ENCODE data around the gene PRKAR1B.

Gene PRKAR1B

GRCh38 chr7:548401-548800 lies 178.7 kb downstream of the PRKAR1B start:
- in situ Hi-C loops (cut with MboI; ENCODE audit: low sequenced_read_pairs) = no loop called here

- in situ Hi-C loops (cut with MboI; ENCODE audit: low sequenced_read_pairs) = no loop called here
Observed at GRCh38 chr7:545470-545869, 181.6 kb downstream of the PRKAR1B start.

- in situ Hi-C loops (cut with MboI; ENCODE audit: low sequenced_read_pairs) = no loop called here
Observed at GRCh38 chr7:544338-545221, 182.5 kb downstream of the PRKAR1B start.

DNA sequence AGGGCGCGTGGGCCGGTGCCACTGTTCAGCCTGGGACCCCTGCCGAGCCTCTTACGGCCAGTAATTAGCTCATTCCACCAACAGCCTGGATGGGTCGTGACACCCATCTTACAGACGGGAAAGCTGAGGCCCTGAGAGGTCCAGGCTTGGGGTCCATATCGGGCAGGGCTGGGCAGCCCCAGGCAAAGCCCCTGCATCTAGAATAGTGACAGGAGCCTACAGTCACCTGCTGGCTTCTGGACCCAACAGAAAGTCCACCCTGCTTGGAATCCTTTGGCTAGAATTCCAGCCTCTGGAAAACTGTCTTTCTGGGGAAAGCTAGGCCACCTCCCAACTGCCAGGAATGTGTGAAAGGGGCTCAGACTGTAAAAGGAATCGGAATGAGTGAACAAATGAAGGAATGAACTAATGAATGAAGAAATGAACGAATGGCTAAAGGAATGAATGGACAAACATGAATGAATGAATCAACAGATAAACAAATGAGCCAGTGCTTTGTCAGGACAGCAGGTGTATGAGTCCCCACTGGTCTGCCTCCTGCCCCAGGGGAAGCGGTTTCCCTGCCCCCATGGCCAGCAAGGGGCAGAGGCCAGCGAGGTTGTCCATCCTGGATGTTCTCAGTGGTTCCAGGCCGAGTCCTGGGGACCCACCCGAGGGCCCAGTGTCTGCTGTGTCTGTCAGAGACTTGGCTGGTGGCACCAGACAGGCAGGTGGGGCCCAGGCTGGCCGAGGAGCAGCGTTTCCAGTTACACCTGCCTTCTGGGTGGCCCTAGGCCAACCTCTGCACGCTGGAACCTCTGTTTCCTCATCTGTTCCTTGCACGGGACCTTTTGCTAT lies 183.4 kb downstream of the PRKAR1B start:
- in situ Hi-C loops (cut with MboI; ENCODE audit: low sequenced_read_pairs) = no loop called here

- in situ Hi-C loops (cut with MboI; ENCODE audit: low sequenced_read_pairs) = no loop called here
Observed at GRCh38 chr7:542713-543500, 184.2 kb downstream of the PRKAR1B start.

DNA sequence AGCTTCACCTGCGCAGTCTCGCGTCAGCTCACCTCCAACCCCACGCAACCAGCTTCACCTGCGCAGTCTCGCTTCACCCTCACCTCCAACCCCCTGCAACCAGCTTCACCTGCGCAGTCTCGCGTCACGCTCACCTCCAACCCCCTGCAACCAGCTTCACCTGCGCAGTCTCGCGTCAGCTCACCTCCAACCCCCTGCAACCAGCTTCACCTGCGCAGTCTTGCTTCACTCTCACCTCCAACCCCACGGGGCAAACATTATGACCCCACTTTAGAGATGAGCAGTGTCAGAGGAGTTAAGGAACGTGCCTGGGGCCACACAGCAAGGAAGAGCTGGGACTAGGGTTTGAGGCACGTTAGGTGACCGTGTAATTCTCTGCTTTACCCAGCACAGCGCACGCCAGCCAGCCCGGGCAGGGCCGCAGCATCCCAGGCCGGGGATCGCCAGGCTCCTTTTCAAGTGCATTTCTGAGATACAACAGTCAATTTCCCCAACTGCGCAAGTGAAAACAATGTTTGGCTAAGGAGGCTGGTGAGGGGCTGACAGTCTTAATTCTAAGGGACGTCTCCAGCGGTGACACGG lies 184.9 kb downstream of the PRKAR1B start:
- in situ Hi-C loops (cut with MboI; ENCODE audit: low sequenced_read_pairs) = no loop called here

GRCh38 chr7:541661-542060 lies 185.4 kb downstream of the PRKAR1B start:
- in situ Hi-C loops (cut with MboI; ENCODE audit: low sequenced_read_pairs) = no loop called here

DNA sequence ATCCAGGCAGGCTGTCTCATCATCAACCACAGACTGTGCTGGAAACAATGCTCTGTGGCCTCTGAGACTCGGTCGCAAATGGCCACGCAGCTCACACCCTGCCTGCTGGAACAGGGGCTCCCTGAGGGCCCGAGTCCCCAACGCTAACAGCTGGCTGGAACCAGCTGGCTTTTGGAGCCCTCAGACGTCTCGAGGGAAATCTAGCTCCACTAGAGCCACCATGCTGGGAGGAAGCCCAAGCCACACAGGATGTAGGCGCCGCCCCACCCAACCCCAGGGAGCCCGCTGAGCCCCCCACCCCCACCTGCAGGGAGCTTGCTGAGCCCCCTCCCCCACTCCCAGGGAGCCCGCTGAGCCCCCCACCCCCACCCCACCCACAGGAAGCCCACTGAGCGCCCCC lies 186.1 kb downstream of the PRKAR1B start:
- in situ Hi-C loops (cut with MboI; ENCODE audit: low sequenced_read_pairs) = no loop called here

DNA sequence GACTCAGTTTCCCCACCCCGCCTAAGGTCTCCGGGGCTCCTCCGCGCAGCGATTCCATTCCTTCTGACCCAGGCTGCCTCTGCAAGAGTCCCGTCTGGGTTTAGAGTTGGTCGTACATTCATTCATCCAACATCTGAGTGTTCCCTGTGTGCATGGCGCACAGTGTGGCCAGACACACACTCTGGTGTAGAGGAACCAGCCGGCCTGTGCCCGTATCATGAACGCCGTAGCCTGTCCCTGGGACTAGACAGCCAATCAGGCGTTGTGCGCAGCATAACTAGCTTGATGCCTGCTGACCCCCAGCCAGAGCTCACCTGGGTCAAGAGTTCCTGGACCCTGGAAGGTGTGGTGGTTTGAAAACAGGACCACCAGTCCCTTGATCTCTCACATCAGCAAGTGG lies 186.5 kb downstream of the PRKAR1B start:
- in situ Hi-C loops (cut with MboI; ENCODE audit: low sequenced_read_pairs) = no loop called here

DNA sequence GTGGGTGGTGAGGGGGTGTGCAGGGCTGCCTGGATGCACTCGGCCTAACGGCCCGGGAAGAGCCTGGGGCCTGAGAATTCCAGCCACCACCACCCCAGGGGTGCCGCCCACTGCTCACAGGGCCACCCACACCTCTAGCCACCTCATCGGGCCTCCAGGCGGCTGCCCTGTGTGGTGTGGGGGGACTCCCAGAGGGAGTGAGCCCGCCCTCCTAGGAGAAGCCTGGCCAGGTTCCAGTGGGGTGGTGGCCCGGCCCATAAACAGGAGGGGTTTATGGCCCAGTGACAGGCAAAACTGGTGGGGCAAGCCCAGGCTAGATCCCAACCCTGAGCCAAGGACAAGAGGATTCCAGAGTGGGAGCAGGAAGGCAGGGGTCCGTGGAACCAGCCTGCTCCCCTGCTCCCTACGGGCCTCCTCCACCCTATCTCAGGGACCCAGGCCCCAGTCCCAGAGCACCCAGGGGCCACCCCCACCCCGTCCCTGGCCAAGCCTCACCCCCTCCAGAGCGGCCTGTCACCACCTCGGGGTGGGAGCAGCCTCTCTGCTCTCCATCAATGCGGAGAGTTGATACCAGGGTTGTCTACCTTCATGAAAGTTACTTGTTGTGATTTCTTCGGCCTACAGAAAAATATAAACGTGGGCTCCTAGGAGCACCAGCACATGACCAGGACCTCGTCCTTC lies 187.2 kb downstream of the PRKAR1B start:
- in situ Hi-C loops (cut with MboI; ENCODE audit: low sequenced_read_pairs) = no loop called here

GRCh38 chr7:538764-539685 lies 188.1 kb downstream of the PRKAR1B start:
- in situ Hi-C loops (cut with MboI; ENCODE audit: low sequenced_read_pairs) = no loop called here

DNA sequence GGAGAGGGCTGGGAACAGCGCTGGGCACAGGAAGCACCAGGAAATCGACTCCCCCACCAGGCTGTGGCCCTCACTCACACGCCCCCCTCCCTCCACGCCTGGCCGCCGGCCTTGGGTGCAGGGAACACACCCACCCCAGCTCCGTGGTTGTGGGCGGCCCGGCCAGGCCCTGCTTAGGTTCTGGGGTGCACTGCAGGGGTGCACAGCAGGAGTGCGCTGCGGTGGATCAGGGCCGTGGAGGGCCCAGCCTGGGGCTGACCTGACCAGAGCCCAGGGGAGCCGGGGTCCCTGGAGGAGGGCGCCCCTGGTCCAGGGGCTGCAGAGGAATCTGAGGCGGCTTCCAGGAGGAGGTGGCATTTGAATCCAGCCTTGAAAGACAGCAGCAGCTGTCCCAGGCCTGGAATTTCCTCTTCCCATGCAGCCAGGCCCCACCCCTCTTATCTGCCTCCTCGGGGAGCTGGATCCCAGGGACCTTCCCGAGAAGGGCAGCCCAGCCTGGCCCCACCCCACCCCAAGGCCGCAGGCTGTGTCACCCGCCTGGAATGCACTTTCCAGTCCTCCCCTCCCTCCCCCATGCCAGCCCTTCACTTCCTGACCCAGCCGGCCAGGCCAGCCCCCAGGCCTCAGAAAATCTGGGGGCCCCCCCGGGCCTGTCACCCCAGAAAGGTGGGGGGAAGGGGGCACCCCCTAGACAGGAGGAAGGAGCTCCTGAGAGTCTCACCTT lies 189.0 kb downstream of the PRKAR1B start:
- in situ Hi-C loops (cut with MboI; ENCODE audit: low sequenced_read_pairs) = no loop called here

DNA sequence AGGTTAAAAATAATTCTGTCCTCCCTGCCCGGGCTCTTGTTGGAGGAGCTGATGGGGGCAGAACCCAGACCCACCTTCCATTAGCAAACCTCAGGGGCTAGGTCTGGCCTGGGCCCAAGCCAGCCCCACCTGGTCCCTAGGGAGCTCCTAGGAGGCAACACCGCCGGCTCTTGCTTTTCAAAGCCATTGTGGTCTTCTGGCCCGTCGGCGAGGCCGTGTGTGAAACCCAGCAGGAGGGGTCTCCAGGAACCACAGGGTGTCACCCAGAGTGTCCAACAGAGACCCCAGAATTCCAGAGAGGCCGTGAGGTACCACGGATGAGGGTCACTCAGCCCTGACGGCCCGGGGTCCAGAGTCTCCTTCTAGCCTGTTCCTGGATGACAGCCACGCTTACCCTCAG lies 190.8 kb downstream of the PRKAR1B start:
- in situ Hi-C loops (cut with MboI; ENCODE audit: low sequenced_read_pairs) = no loop called here

DNA sequence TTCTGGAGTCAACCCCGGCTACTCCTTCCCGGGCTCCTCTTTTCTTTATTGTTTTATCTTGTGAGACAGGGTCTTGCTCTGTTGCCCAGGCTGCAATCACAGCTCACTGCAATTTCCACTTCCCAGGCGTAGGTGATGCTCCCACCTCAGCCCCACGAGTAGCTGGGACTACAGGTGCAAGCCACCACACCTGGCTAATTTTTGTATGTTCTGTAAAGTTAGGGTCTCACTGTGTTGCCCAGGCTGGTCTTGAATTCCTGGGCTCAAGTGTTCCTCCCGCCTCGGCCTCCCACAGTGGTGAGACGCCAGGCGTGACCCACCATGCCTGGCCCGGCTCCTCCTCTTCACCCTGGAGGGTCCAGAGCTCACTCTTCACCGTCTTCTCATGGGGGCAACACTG lies 192.1 kb downstream of the PRKAR1B start:
- in situ Hi-C loops (cut with MboI; ENCODE audit: low sequenced_read_pairs) = no loop called here

DNA sequence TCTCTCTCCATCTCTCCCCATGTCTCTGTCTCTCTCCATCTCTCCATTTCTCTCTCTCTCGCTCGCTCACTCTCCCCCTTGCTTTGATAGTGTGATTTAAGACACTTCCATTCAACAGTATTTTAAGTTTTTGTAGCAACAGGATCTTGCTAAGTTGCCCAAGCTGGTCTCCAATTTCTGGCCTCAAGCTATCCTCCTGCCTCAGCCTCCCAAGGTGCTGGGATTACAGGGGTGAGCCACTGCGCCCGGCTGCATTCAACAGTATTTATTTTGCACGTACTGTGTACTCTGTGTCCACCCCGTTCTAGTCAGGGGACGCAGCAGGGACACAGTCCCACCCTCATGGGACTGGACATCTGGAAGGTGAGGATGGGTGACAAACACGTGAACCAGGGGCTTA lies 193.0 kb downstream of the PRKAR1B start:
- in situ Hi-C loops (cut with MboI; ENCODE audit: low sequenced_read_pairs) = no loop called here

DNA sequence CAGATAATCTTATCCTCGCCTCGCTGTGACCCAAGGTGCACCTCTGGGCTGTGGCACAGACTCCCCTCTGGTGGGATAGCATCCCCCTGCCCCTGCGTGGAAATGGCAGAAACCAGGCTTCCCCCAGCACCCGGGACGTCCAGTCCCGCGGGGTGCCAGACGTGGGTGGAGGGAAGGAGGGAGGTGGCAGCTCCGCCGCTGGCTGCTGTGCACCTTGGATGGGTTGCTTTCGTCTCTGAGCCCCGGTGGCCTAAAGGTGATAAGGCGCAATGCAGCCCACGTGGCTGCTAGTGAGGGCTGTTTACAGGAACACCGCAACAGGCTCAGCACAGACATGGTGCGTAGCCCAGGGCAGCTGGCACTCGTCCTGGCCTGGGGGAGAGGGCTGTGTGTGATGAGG lies 193.8 kb downstream of the PRKAR1B start:
- in situ Hi-C loops (cut with MboI; ENCODE audit: low sequenced_read_pairs) = no loop called here

DNA sequence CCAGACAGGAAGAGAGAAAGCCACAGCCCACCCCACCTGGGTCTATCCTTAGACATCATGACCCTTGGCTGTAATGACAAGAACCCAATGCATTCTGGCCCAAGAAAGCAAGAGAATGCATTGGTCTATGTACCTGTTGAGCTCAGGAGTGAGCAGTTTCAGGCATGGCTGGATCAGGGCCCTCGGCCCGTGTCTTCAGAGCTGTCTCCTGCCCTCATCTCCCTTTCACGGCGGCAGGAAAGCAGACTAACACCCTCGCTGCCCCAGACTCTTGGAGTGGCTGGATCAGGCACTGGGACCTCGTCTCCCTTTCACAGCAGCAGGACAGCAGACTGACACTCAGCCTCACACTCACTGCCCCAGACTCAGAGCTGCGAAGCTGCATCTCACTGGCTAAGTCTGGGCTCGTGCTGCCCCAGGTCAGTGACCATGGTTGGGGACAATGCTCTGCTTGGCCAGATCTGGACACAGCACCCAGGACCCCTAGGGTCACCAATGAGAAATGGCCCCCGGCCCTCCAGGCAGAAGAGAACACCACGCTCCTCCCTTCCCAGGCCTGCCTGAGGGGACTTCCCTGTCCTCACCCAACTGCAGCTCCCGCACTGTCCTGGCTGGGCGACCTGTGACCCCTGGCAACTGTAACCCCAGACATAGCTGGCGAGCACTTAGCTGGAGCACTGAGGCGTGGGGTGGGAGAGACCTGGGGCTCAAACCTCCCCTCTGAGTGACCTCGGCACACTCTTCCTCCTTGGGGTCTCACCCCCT lies 194.5 kb downstream of the PRKAR1B start:
- in situ Hi-C loops (cut with MboI; ENCODE audit: low sequenced_read_pairs) = no loop called here

DNA sequence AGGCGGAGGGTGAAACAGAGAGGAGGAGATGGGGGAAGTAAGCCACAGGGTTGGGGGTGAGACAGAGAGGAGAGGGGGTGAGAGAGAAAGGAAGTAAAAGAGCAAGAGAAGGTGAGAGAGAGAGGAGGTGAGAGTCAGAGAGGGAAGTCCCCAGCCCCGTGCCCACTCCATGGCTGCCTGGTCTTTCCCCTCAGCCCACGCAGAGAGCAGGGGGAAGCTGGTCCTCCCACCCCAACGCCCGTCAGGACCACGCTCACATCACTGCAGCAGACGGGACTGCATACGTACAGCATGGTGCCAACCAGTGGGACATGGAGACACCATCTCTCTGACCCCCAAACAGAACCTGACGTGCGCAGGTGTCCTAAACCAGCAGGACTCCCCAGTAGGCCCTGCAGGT lies 195.3 kb downstream of the PRKAR1B start:
- in situ Hi-C loops (cut with MboI; ENCODE audit: low sequenced_read_pairs) = no loop called here

Data from HL-60/S4 (cell line).